Measurements from ENCODE around the gene TPRX1. TPM values are rescaled to one million over a fixed set of nuclear protein-coding genes. Genes with fewer than 3 reads are reported as not detected.

The TPRX1 gene
- polyA plus RNA-seq, 3 donors, result not detected

GRCh38 chr19:47758443-47758804 is 45.9 kb downstream of the TPRX1 start:
- no peaks in the 10 kb centered on the region for H3K79me2 ChIP-seq (ENCODE audit: insufficient read depth, low read length)
- Mint-ChIP-seq H3K9me3 (peaks cover 0 to 8% (median 4%) of the 10 kb centered on the region in 7 donors), H3K4me3 (no peak overlapping the region), H3K4me1 (no peaks in the 10 kb centered on the region), H3K27me3 (ENCODE audit: low read depth in 3 of 3) (peaks cover 0 to 1% (median 0%) of the 10 kb centered on the region in 3 donors), H3K36me3 (peaks cover 48 to 66% of the 10 kb centered on the region in 2 donors), H3K27ac (no peak overlapping the region)
- intact Hi-C loops (cut with micrococcal nuclease), result no loop called here
- H3K9me3 ChIP-seq (replicated peaks in 1 of 2; ENCODE audit: control insufficient read depth in 1 of 2, insufficient read depth in 1 of 2, low read length in 2 of 2), result no peaks in the 10 kb centered on the region
- no peak for DNase-seq
- no peak overlapping the region for H2AFZ ChIP-seq (ENCODE audit: insufficient read depth, low read depth, low read length, poor library complexity, severe bottlenecking)
- no peak overlapping the region for H3K4me2 ChIP-seq (replicated peaks; ENCODE audit: extremely low read depth, low read length, poor library complexity, severe bottlenecking)
- H4K20me1 ChIP-seq (ENCODE audit: insufficient read depth, low read length), result peaks cover 10% of the 10 kb centered on the region
- no peak overlapping the region for H3K9ac ChIP-seq (ENCODE audit: insufficient read depth, low read length, poor library complexity, severe bottlenecking)
- no peaks in the 10 kb centered on the region for H3K4me1 ChIP-seq (ENCODE audit: control insufficient read depth in 1 of 2, insufficient read depth in 2 of 2, low read length in 2 of 2)
- no peak for TF ChIP-seq CTCF (IDR thresholded peaks at IDR 0.05)
- peaks cover 49 to 59% of the 10 kb centered on the region in 2 donors for H3K36me3 ChIP-seq (replicated peaks in 1 of 2; ENCODE audit: control insufficient read depth in 1 of 2, insufficient read depth in 2 of 2, low read length in 2 of 2)
- H3K4me3 ChIP-seq (replicated peaks in 1 of 3; ENCODE audit: low read depth in 2 of 3, low read length in 3 of 3), result no peak overlapping the region
- H3K27me3 ChIP-seq (ENCODE audit: control insufficient read depth in 2 of 2, insufficient read depth in 2 of 2, low read length in 2 of 2), result no peaks in the 10 kb centered on the region
- 53% methylated on average over 3 of the region's 5 CpGs for WGBS (ENCODE audit: insufficient coverage)
- no peak overlapping the region for H3K27ac ChIP-seq (ENCODE audit: low read depth in 1 of 2, low read length in 2 of 2)

- H4K20me1 ChIP-seq (ENCODE audit: insufficient read depth, low read length), result peaks cover 13% of the 10 kb centered on the region
- H3K27me3 Mint-ChIP-seq (ENCODE audit: low read depth in 3 of 3), result peaks cover 0 to 1% (median 0%) of the 10 kb centered on the region in 3 donors
- no peak overlapping the region for H3K4me3 Mint-ChIP-seq
- H3K36me3 ChIP-seq (replicated peaks in 1 of 2; ENCODE audit: control insufficient read depth in 1 of 2, insufficient read depth in 2 of 2, low read length in 2 of 2), result peaks cover 54 to 65% of the 10 kb centered on the region in 2 donors
- no peak overlapping the region for H3K9ac ChIP-seq (ENCODE audit: insufficient read depth, low read length, poor library complexity, severe bottlenecking)
- DNase-seq, result no peak
- H3K4me3 ChIP-seq (replicated peaks in 1 of 3; ENCODE audit: low read depth in 2 of 3, low read length in 3 of 3), result no peak overlapping the region
- H3K4me2 ChIP-seq (replicated peaks; ENCODE audit: extremely low read depth, low read length, poor library complexity, severe bottlenecking), result no peak overlapping the region
- peaks cover 0 to 8% (median 4%) of the 10 kb centered on the region in 7 donors for H3K9me3 Mint-ChIP-seq
- H3K4me1 ChIP-seq (ENCODE audit: control insufficient read depth in 1 of 2, insufficient read depth in 2 of 2, low read length in 2 of 2), result no peaks in the 10 kb centered on the region
- no peak for TF ChIP-seq CTCF (IDR thresholded peaks at IDR 0.05)
- 100% methylated on average over 1 of the region's 14 CpGs for WGBS (ENCODE audit: insufficient coverage)
- H3K36me3 Mint-ChIP-seq, result peaks cover 54 to 72% of the 10 kb centered on the region in 2 donors
- H3K4me1 Mint-ChIP-seq, result no peaks in the 10 kb centered on the region
- H3K9me3 ChIP-seq (replicated peaks in 1 of 2; ENCODE audit: control insufficient read depth in 1 of 2, insufficient read depth in 1 of 2, low read length in 2 of 2), result no peaks in the 10 kb centered on the region
- H3K27me3 ChIP-seq (ENCODE audit: control insufficient read depth in 2 of 2, insufficient read depth in 2 of 2, low read length in 2 of 2), result no peaks in the 10 kb centered on the region
- H2AFZ ChIP-seq (ENCODE audit: insufficient read depth, low read depth, low read length, poor library complexity, severe bottlenecking), result no peak overlapping the region
- intact Hi-C loops (cut with micrococcal nuclease), result no loop called here
- no peaks in the 10 kb centered on the region for H3K79me2 ChIP-seq (ENCODE audit: insufficient read depth, low read length)
- H3K27ac Mint-ChIP-seq, result no peak overlapping the region
- no peak overlapping the region for H3K27ac ChIP-seq (ENCODE audit: low read depth in 1 of 2, low read length in 2 of 2)
Measured at GRCh38 chr19:47757617-47758442, 46.5 kb downstream of the TPRX1 start.
